ENCODE results near the gene IMMP2L. TPM values are rescaled to one million over a fixed set of nuclear protein-coding genes. Genes with fewer than 3 reads are reported as not detected.

IMMP2L gene
- total RNA-seq, 4 donors from 2014 or later: 12.0 to 22.2 (median 17.5) TPM

- Histone ChIP-seq H3K27me3 (no peaks in the 10 kb centered on the region), H3K27ac (replicated peaks in 1 of 4) (no peak overlapping the region), H3K4me3 (no peak overlapping the region), H3K9me3 (no peaks in the 10 kb centered on the region), H3K4me1 (no peaks in the 10 kb centered on the region), H3K36me3 (no peaks in the 10 kb centered on the region)
- intact Hi-C loops (cut with DNase I): no loop called here
- DNase-seq (ENCODE audit: extremely low spot score): no peak
- 94% methylated on average over 9 of the region's 11 CpGs for WGBS
- no peak for TF ChIP-seq EP300 (IDR thresholded peaks at IDR 0.05)
- TF ChIP-seq POLR2A (IDR thresholded peaks at IDR 0.05; ENCODE audit: low read depth): no peak
- TF ChIP-seq POLR2AphosphoS5 (IDR thresholded peaks at IDR 0.05): no peak
- no peak for TF ChIP-seq CTCF (IDR thresholded peaks at IDR 0.05)
Observed at GRCh38 chr7:111212857-111213523, 349.3 kb downstream of the IMMP2L start.

- 77% methylated on average over 3 of the region's 3 CpGs for WGBS
- Histone ChIP-seq H3K27ac (replicated peaks in 1 of 4) (no peak overlapping the region), H3K4me3 (no peak overlapping the region), H3K36me3 (no peaks in the 10 kb centered on the region), H3K27me3 (no peaks in the 10 kb centered on the region), H3K9me3 (no peaks in the 10 kb centered on the region), H3K4me1 (no peaks in the 10 kb centered on the region)
- no peak for DNase-seq (ENCODE audit: extremely low spot score)
- TF ChIP-seq CTCF (IDR thresholded peaks at IDR 0.05) (no peak), POLR2AphosphoS5 (IDR thresholded peaks at IDR 0.05) (no peak), POLR2A (IDR thresholded peaks at IDR 0.05; ENCODE audit: low read depth) (no peak), EP300 (IDR thresholded peaks at IDR 0.05) (no peak)
- intact Hi-C loops (cut with DNase I): no loop called here
Observed at GRCh38 chr7:111210996-111211395, 351.3 kb downstream of the IMMP2L start.

- no peak overlapping the region for H3K27ac ChIP-seq (replicated peaks in 1 of 4)
- TF ChIP-seq POLR2AphosphoS5 (IDR thresholded peaks at IDR 0.05) (no peak), EP300 (IDR thresholded peaks at IDR 0.05) (no peak), POLR2A (IDR thresholded peaks at IDR 0.05; ENCODE audit: low read depth) (no peak), CTCF (IDR thresholded peaks at IDR 0.05) (no peak)
- DNase-seq (ENCODE audit: extremely low spot score): no peak
- 91% methylated on average over 1 of the region's 1 CpG for WGBS
- H3K4me3 ChIP-seq: no peak overlapping the region
- H3K9me3 ChIP-seq: no peaks in the 10 kb centered on the region
- intact Hi-C loops (cut with DNase I): no loop called here
- no peaks in the 10 kb centered on the region for H3K27me3 ChIP-seq
- H3K36me3 ChIP-seq: no peaks in the 10 kb centered on the region
- H3K4me1 ChIP-seq: no peaks in the 10 kb centered on the region
Observed at GRCh38 chr7:111210043-111210442, 352.2 kb downstream of the IMMP2L start.

DNA sequence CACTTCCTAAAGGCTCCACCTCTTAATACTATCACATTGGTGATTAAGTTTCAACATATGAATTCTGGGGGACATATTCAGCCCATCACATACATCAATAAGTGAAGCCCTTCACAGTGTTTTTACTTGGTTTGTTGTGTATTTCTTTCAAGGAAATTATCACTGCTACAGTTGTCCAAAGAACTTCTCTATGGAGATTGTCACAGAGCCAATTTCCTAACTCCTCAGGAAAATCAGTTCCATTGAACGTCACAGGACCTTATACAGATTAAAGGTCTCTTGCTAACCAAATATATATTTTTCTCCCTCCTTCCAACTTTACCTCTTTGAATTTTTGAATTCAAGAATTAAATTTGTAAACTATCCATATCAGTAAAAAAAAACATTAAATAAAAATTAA lies 357.0 kb downstream of the IMMP2L start:
- Histone ChIP-seq H3K27ac (replicated peaks in 1 of 4) (no peak overlapping the region), H3K27me3 (no peaks in the 10 kb centered on the region), H3K36me3 (no peaks in the 10 kb centered on the region), H3K9me3 (no peaks in the 10 kb centered on the region), H3K4me1 (no peaks in the 10 kb centered on the region), H3K4me3 (no peak overlapping the region)
- intact Hi-C loops (cut with DNase I): no loop called here
- WGBS: 80% methylated on average over 1 of the region's 1 CpG
- DNase-seq (ENCODE audit: extremely low spot score): no peak
- TF ChIP-seq POLR2AphosphoS5 (IDR thresholded peaks at IDR 0.05) (no peak), POLR2A (IDR thresholded peaks at IDR 0.05; ENCODE audit: low read depth) (no peak), EP300 (IDR thresholded peaks at IDR 0.05) (no peak), CTCF (IDR thresholded peaks at IDR 0.05) (no peak)

- intact Hi-C loops (cut with DNase I): no loop called here
- TF ChIP-seq POLR2AphosphoS5 (IDR thresholded peaks at IDR 0.05) (no peak), POLR2A (IDR thresholded peaks at IDR 0.05; ENCODE audit: low read depth) (no peak), CTCF (IDR thresholded peaks at IDR 0.05) (no peak), EP300 (IDR thresholded peaks at IDR 0.05) (no peak)
- DNase-seq (ENCODE audit: extremely low spot score): no peak
- Histone ChIP-seq H3K9me3 (no peaks in the 10 kb centered on the region), H3K27ac (replicated peaks in 1 of 4) (no peak overlapping the region), H3K4me1 (peaks cover 0 to 7% (median 0%) of the 10 kb centered on the region in 4 donors), H3K36me3 (no peaks in the 10 kb centered on the region), H3K4me3 (no peak overlapping the region), H3K27me3 (no peaks in the 10 kb centered on the region)
- whole genome bisulfite sequencing: 86% methylated on average over 4 of the region's 4 CpGs
Observed at GRCh38 chr7:111202321-111202720, 360.0 kb downstream of the IMMP2L start.

Measured in esophagus muscularis mucosa (tissue), 4 donors.